Neural cell (in vitro differentiated cells): Measurements from ENCODE around the gene ACOX3. TPM values are rescaled to one million over a fixed set of nuclear protein-coding genes. Genes with fewer than 3 reads are reported as not detected.

Experiments used
- H2AFZ ChIP-seq: fragments of 200-600, 300-800 bp; sonication (generic), shearing (Covaris generic); 2 replicates; pipeline ENCODE4 v1.6.0; 2014; ENCODE audit warnings: low read depth, mild to moderate bottlenecking, antibody characterized with exemption, low read length, moderate library complexity
- H3F3A ChIP-seq: fragments of 200-600 bp; shearing (Covaris generic); 2 replicates; pipeline ENCODE4 v1.6.1; 2016; ENCODE audit warnings: mild to moderate bottlenecking, moderate library complexity, mixed read lengths, antibody characterized with exemption, low read length; ENCODE audit not compliant: insufficient read depth, poor library complexity, severe bottlenecking
- H3K27ac ChIP-seq: fragments of 200-600, 300-800 bp; sonication (generic), shearing (Covaris generic); 2 replicates; pipeline ENCODE4 v1.5.1; 2014; ENCODE audit warnings: mild to moderate bottlenecking, low read length, moderate library complexity
- H3K27me3 ChIP-seq: fragments of 300-800, 200-600 bp; sonication (generic), shearing (Covaris generic); 2 replicates; pipeline ENCODE4 v1.6.0; 2014; ENCODE audit warnings: mild to moderate bottlenecking, low read depth, low read length, moderate library complexity; ENCODE audit not compliant: insufficient read depth
- H3K36me3 ChIP-seq: fragments of 300-800, 200-600 bp; sonication (generic), shearing (Covaris generic); 2 replicates; pipeline ENCODE4 v1.5.1; 2014; ENCODE audit warnings: mild to moderate bottlenecking, antibody characterized with exemption, low read length, moderate library complexity; ENCODE audit not compliant: insufficient read depth
- H3K4me2 ChIP-seq: fragments of 300-800, 200-600 bp; sonication (generic), shearing (Covaris generic); 2 replicates; pipeline ENCODE4 v1.6.0; 2014; ENCODE audit warnings: mild to moderate bottlenecking, low read length
- H3K4me3 ChIP-seq: fragments of 300-800, 200-600 bp; sonication (generic), shearing (Covaris generic); 2 replicates; pipeline ENCODE4 v1.5.1; 2014; ENCODE audit warnings: mild to moderate bottlenecking, low read length, moderate library complexity
- H3K79me2 ChIP-seq: fragments of 200-600 bp; shearing (Covaris generic); replicated peaks from 2 replicates; pipeline ENCODE4 v1.6.0; 2014; ENCODE audit warnings: mild to moderate bottlenecking, low read length, moderate library complexity; ENCODE audit not compliant: insufficient read depth
- H3K9ac ChIP-seq: fragments of 300-800, 200-600 bp; sonication (generic), shearing (Covaris generic); 2 replicates; pipeline ENCODE4 v1.6.1; 2016; ENCODE audit warnings: mild to moderate bottlenecking, low read length, mixed read lengths
- H3K9me2 ChIP-seq: fragments of 200-600 bp; shearing (Covaris generic); 2 replicates; pipeline ENCODE4 v1.6.1; 2016; ENCODE audit warnings: mild to moderate bottlenecking, low read length, mixed read lengths; ENCODE audit not compliant: insufficient read depth
- H3K9me3 ChIP-seq: fragments of 200-600, 300-800 bp; sonication (generic), shearing (Covaris generic); 2 replicates; pipeline ENCODE4 v1.6.1; 2016; ENCODE audit warnings: mild to moderate bottlenecking, mixed run types, low read length, moderate library complexity, mixed read lengths
- H4K20me1 ChIP-seq: fragments of 200-600 bp; shearing (Covaris generic); 2 replicates; pipeline ENCODE4 v1.6.1; 2016; ENCODE audit warnings: mild to moderate bottlenecking, mixed run types; ENCODE audit not compliant: insufficient read depth
- EP300 ChIP-seq: fragments of 450-650 bp; conservative IDR thresholded peaks from 2 replicates; pipeline ENCODE4 v1.6.1; 2014; ENCODE audit warnings: antibody characterized with exemption, mild to moderate bottlenecking, moderate library complexity; ENCODE audit not compliant: poor library complexity, severe bottlenecking
- EZH2 ChIP-seq: fragments of 200-600, 300-800 bp; shearing (Covaris generic), sonication (generic); IDR thresholded peaks from 2 replicates; pipeline ENCODE4 v1.6.1; 2014; ENCODE audit warnings: antibody characterized with exemption, low read length, borderline replicate concordance, mild to moderate bottlenecking; ENCODE audit not compliant: insufficient read depth, poor library complexity, severe bottlenecking
- MXI1 ChIP-seq: fragments of 450-650 bp; conservative IDR thresholded peaks from 2 replicates; pipeline ENCODE4 v1.6.1; 2014; ENCODE audit warnings: antibody characterized with exemption, mild to moderate bottlenecking; ENCODE audit not compliant: poor library complexity, severe bottlenecking
- POLR2AphosphoS5 ChIP-seq: IDR thresholded peaks from 2 replicates; pipeline ENCODE4 v1.6.1; 2012
- RAD21 ChIP-seq: fragments of 450-650 bp; conservative IDR thresholded peaks from 2 replicates; pipeline ENCODE4 v1.6.1; 2014; ENCODE audit warnings: antibody characterized with exemption, mild to moderate bottlenecking, moderate library complexity
- SMC3 ChIP-seq: fragments of 450-650 bp; conservative IDR thresholded peaks from 2 replicates; pipeline ENCODE4 v1.6.1; 2014; ENCODE audit warnings: antibody characterized with exemption, mild to moderate bottlenecking, moderate library complexity; ENCODE audit not compliant: poor library complexity
- TAF1 ChIP-seq: IDR thresholded peaks from 2 replicates; pipeline ENCODE4 v1.6.1; 2012; ENCODE audit warnings: low read depth
- polyA plus RNA-seq: library from polyadenylated mRNA; depleted of rRNA; stranded (reverse); fragments of >200 nt; gene quantifications from 2 replicates; pipeline ENCODE4 v1.2.3, GENCODE V29; 2014
- TF ChIP-seq, protein P1 (sequence below): IDR thresholded peaks from 2 replicates; pipeline ENCODE4 v1.6.1; 2012; ENCODE audit warnings: borderline replicate concordance
- TF ChIP-seq, protein P2 (sequence below): fragments of 450-650 bp; IDR thresholded peaks from 2 replicates; pipeline ENCODE4 v1.5.1; 2014; ENCODE audit warnings: antibody characterized with exemption, mild to moderate bottlenecking, moderate library complexity; ENCODE audit not compliant: poor library complexity, severe bottlenecking

Gene ACOX3
- polyA plus RNA-seq, 1 donor from 2014 or later, result 13.2 TPM

DNA sequence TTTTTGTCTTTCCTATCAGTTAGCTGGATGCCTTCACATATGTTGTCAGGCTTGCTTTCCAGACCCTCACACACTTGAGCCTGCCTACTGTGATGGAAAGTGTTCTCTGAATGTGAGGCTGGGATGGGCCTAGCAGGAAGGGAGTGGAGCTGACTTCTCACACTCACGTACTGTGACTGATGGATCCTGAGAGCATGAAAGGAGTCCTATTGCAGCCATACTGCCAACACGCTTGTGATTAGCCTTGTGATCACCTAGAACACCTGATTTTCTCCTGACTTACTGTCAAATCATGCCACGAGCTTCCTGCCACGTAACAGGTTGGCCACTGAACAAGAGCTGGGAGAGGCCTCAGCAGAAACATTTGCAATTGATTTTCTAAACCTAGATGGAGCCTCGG, 49.9 kb downstream of the ACOX3 start:
- Histone ChIP-seq H4K20me1 (no peaks in the 10 kb centered on the region), H3K9ac (no peak overlapping the region), H3F3A (peaks cover 4% of the 10 kb centered on the region), H2AFZ (no peak overlapping the region), H3K36me3 (no peaks in the 10 kb centered on the region), H3K79me2 (no peaks in the 10 kb centered on the region), H3K4me3 (no peak overlapping the region), H3K27me3 (no peaks in the 10 kb centered on the region), H3K9me2 (no peaks in the 10 kb centered on the region), H3K9me3 (no peaks in the 10 kb centered on the region), H3K4me2 (no peak overlapping the region), H3K27ac (no peak overlapping the region)
- TF ChIP-seq, protein P1, sequence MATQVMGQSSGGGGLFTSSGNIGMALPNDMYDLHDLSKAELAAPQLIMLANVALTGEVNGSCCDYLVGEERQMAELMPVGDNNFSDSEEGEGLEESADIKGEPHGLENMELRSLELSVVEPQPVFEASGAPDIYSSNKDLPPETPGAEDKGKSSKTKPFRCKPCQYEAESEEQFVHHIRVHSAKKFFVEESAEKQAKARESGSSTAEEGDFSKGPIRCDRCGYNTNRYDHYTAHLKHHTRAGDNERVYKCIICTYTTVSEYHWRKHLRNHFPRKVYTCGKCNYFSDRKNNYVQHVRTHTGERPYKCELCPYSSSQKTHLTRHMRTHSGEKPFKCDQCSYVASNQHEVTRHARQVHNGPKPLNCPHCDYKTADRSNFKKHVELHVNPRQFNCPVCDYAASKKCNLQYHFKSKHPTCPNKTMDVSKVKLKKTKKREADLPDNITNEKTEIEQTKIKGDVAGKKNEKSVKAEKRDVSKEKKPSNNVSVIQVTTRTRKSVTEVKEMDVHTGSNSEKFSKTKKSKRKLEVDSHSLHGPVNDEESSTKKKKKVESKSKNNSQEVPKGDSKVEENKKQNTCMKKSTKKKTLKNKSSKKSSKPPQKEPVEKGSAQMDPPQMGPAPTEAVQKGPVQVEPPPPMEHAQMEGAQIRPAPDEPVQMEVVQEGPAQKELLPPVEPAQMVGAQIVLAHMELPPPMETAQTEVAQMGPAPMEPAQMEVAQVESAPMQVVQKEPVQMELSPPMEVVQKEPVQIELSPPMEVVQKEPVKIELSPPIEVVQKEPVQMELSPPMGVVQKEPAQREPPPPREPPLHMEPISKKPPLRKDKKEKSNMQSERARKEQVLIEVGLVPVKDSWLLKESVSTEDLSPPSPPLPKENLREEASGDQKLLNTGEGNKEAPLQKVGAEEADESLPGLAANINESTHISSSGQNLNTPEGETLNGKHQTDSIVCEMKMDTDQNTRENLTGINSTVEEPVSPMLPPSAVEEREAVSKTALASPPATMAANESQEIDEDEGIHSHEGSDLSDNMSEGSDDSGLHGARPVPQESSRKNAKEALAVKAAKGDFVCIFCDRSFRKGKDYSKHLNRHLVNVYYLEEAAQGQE, result no peak
- TF ChIP-seq SMC3, result no peak
- no peak for TF ChIP-seq MXI1
- TF ChIP-seq EP300, result no peak

DNA sequence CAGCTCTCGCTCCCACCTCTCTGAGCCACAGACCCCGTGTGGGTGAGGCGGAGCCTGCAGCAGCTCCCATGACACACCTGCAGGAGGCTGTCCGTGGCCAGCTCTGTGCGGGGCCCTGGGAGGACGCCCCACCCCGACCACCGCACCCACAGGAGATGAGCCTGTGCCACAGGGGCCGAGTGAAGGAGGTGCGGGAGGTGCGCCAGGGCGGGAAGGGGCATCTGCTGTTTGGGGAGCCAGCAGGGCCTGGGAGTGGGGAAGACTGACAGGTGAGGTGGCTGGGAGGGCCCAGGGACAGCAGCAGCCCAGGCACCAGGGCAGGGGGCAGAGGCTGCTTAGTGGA, 52.0 kb downstream of the ACOX3 start:
- Histone ChIP-seq H3K9ac (no peak overlapping the region), H3K4me2 (no peak overlapping the region), H2AFZ (no peak overlapping the region), H3K27me3 (no peaks in the 10 kb centered on the region), H3K9me2 (no peaks in the 10 kb centered on the region), H3F3A (peaks cover under 1% of the 10 kb centered on the region), H3K9me3 (no peaks in the 10 kb centered on the region), H4K20me1 (no peaks in the 10 kb centered on the region), H3K27ac (no peak overlapping the region), H3K4me3 (no peak overlapping the region), H3K79me2 (no peaks in the 10 kb centered on the region), H3K36me3 (no peaks in the 10 kb centered on the region)
- TF ChIP-seq RAD21 (no peak), POLR2AphosphoS5 (no peak), SMC3 (no peak), EP300 (no peak), TAF1 (no peak), EZH2 (no peak), MXI1 (no peak)
- TF ChIP-seq, protein P1, result no peak
- TF ChIP-seq, protein P2, sequence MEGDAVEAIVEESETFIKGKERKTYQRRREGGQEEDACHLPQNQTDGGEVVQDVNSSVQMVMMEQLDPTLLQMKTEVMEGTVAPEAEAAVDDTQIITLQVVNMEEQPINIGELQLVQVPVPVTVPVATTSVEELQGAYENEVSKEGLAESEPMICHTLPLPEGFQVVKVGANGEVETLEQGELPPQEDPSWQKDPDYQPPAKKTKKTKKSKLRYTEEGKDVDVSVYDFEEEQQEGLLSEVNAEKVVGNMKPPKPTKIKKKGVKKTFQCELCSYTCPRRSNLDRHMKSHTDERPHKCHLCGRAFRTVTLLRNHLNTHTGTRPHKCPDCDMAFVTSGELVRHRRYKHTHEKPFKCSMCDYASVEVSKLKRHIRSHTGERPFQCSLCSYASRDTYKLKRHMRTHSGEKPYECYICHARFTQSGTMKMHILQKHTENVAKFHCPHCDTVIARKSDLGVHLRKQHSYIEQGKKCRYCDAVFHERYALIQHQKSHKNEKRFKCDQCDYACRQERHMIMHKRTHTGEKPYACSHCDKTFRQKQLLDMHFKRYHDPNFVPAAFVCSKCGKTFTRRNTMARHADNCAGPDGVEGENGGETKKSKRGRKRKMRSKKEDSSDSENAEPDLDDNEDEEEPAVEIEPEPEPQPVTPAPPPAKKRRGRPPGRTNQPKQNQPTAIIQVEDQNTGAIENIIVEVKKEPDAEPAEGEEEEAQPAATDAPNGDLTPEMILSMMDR, result no peak
